CD1c-positive myeloid dendritic cell (primary cell): Measurements from ENCODE around the gene CLINT1.
A peak's percentile ranks its signal among the peaks of the same experiment; 100 is the strongest.

ENCODE experiments used
- DNase-seq: peaks from one replicate; pipeline ENCODE4 v3.0.0-alpha.2; 2016; ENCODE audit errors: extremely low spot score

CLINT1 gene

GRCh38 chr5:157758706-157759105 lies 100.2 kb downstream of the CLINT1 start:
- DNase-seq, result no peak

- no peak for DNase-seq
Measured at GRCh38 chr5:157756122-157756521, 102.8 kb downstream of the CLINT1 start.

GRCh38 chr5:157750320-157750719 lies 108.6 kb downstream of the CLINT1 start:
- DNase-seq, result no peak

- DNase-seq, result no peak
Measured at GRCh38 chr5:157749462-157749799, 109.5 kb downstream of the CLINT1 start.

- DNase-seq, result no peak
Measured at GRCh38 chr5:157748760-157749461, 110.0 kb downstream of the CLINT1 start.

- no peak for DNase-seq
Measured at GRCh38 chr5:157747766-157748700, 110.9 kb downstream of the CLINT1 start.

GRCh38 chr5:157747173-157747740 lies 111.7 kb downstream of the CLINT1 start:
- no peak for DNase-seq

GRCh38 chr5:157745041-157745456 lies 113.9 kb downstream of the CLINT1 start:
- no peak for DNase-seq

- peak; percentile 43 for DNase-seq
Measured at GRCh38 chr5:157744051-157745011, 114.6 kb downstream of the CLINT1 start.

GRCh38 chr5:157743163-157744050 lies 115.5 kb downstream of the CLINT1 start, which contains the start of gene LSM11:
TSS of gene LSM11 (plus strand) at chr5:157743712. CDS start at chr5:157743751, 39 bp downstream.
- DNase-seq, result peak; percentile 96

- DNase-seq, result no peak
Measured at GRCh38 chr5:157741131-157741530, 117.8 kb downstream of the CLINT1 start.

GRCh38 chr5:157740229-157740610 lies 118.7 kb downstream of the CLINT1 start:
- DNase-seq, result peak; percentile 18

GRCh38 chr5:157739388-157740228 lies 119.3 kb downstream of the CLINT1 start:
- DNase-seq, result no peak

- no peak for DNase-seq
Measured at GRCh38 chr5:157735991-157736390, 123.0 kb downstream of the CLINT1 start.
